Right renal pelvis (tissue), 4 donors: Measurements from ENCODE around the gene MYO9A. TPM values are rescaled to one million over a fixed set of nuclear protein-coding genes. Genes with fewer than 3 reads are reported as not detected.
"Not testable (repeated sequence)": the region's sequence is repeated elsewhere in the genome, so short reads cannot be mapped to it uniquely, and the experiment has no call there.

ENCODE experiments used
- DNase-seq, 4 donors: peaks; one replicate each; pipeline ENCODE4 v3.0.0-alpha.2; 2013; ENCODE audit warnings: low read depth in 4 of 4, low spot score in 3 of 4, missing footprints in 1 of 4
- polyA plus RNA-seq, 4 donors: library from polyadenylated mRNA; unstranded; fragments of 120-200 nt; gene quantifications; one replicate each; pipeline ENCODE4 v1.2.1, GENCODE V29; 2013; ENCODE audit not compliant: insufficient read length in 4 of 4

MYO9A gene
- polyA plus RNA-seq, 4 donors = 32.4 to 36.6 (median 33.4) TPM

DNA sequence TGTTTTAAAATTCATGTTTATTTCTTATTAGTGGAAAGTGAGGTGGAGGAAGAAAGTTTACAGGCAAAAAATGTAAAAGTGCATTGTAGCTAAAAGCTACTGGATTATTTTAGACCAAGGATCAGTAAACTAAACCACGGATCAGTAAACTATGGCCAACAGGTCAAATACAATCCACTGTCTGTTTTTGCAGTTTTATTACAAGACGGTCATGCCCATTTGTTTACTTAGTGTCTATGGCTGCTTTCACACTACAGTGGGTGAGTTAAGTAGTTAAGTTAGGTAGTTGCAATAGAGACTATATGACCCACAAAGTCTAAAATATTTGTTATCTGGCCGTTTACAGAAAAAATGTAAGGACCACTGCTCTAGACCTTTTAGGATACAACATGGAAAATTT lies 225.6 kb downstream of the MYO9A start:
- DNase-seq = no peak

DNA sequence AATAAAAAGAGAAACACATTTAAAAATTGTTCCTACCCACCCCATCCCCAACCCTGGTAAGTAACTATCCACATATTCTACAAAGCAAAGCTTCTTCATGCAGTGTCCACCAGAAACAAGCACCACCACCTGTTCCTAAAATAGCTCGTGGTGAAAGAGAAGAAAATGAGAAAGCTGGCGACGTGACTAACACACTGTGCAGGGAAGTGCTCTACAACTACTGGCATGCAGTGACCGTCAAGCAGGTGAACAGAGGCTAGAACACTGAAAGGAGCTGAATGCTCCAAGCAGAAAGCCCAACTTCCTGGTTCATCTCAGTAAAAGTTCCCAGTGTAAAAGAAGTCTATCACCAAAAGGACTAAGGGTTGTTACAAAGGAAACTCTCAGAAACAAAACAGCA lies 226.9 kb downstream of the MYO9A start:
- no peak for DNase-seq

DNA sequence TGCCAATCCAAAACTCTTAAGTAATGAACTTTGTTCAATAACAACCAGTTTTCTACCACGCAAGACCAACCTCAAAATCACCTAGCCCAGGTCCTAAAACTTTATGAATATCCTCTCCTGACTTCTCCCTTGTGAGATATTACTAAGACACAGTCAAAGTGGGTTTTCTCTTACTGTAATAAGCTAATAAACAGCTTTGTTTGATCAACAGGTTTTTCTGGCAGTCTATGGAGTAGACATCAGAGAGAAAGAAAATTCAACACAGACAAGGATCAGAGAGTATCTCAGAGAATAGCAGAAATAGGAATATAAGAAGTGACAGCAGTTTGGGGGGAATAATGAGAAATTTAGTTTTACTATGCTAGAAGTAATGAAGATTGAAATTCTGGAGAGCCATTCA lies 228.0 kb downstream of the MYO9A start:
- no peak for DNase-seq

DNA sequence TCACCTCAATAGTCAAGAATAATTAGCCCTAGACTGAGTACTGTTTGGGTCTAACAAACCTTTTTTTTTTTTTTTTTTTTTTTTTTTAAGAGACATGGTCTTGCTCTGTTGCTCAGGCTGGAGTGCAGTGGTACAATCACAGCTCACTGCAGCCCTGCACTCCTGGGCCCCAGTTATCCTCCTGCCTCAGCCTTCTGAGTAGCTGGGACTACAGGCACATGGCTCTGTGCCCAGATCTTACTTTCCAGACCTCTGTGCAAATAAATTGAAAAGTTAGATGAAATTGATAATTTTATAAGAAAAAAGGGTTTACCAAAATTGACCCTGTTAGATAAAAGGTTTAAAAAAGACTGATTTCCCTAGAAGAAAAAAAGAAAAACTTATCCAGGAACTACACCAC lies 228.6 kb downstream of the MYO9A start:
- no peak for DNase-seq

DNA sequence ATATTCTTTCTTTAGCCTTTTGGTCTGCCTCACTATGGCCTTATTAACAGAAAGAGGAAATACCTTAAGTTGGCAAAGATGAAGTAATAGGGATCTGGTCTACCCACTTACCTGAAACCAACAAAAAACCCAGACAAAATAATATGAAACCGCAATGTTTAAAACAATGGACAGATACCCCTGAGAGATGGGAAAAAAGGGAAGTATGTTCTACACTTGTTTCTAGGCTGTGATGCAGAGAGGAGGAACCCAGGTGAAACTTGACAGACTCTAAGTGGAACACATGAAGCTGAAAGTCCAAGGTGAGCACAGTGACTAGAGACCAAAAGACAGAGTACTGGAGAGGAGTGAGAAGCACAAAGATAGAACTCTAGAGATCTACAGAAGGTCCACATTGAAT lies 229.2 kb downstream of the MYO9A start:
- no peak for DNase-seq

DNA sequence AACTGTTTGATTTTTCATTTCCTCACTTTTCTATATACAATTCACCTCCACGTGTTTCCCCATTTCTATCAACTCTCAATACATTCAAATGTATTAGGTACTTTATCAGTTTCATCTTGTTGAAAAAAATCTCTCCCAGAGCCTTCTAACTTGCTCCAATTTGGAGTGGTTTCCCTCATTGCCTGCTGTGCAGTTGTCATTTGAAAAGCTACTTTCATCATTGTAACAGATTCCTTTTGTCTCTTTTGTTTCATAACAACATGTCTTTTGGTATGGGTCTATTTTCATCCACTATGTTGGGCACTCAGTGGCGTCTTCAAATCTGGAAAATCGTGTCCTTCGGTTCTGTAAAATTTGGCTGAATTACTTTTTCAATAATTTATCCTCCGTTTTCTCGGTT lies 232.6 kb downstream of the MYO9A start:
- DNase-seq = no peak

DNA sequence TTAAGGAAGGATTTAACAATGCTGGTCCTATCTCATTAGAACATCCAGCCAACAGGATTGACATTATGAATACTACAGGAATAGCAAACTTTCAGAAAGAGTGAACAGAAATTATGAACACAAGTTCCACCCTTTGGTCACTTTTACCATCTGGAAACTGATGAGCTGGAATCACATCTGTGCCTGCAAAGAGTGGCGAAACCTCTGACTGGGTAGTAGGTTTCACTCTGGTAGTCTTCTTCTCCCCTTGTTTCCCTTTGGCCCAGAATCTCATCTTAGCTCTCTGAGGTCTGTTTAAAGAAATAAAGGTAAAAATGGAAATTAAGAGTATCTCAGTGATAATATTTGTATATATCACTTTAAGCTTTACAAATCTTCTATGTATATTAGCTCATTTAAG lies 234.5 kb downstream of the MYO9A start:
- DNase-seq = no peak

DNA sequence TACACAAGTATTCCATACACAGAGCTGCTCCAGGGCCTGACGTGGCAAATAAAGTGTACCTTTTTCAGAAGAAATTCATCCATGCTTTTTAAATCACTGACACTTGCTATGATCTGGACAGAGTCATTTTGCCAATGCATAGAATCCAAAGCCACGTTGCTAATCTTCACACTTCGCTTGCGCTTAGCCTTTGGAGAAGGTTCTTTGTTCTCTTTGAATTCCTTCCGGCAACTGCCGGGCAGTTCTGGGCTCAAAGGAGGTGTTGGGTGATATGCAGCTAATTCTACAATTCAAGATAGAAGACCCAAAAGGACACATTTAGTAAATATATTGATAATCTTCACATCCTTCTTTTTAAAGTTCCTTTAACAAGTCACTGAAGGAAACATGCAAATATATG lies 237.7 kb downstream of the MYO9A start:
- DNase-seq = no peak

DNA sequence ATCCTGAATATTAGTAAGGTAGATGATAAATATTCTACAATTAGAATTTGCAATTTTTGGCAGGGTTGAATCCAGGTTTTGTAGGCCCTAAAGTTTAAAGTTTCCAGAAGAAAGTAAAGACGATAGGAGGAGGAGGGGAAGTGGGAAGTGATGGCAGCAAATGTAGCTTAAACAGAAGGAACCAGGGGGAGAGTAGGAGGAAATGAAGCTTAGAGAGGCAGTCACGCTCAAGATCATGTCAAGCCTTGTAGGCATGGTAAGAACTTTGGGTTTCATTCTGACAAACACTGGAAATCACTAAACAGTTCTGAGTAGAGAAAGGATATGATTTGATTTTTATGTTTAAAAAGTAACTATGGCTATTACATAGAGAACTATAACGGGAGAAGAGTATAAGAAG lies 243.7 kb downstream of the MYO9A start:
- no peak for DNase-seq

DNA sequence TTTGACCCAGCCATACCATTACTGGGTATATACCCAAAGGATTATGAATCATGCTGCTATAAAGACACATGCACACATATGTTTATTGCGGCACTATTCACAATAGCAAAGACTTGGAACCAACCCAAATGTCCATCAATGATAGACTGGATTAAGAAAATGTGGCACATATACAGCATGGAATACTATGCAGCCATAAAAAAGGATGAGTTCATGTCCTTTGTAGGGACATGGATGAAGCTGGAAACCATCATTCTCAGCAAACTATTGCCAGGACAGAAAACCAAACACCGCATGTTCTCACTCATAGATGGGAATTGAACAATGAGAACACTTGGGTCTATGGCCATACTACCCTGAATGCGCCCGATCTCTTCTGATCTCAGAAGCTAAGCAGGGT lies 259.7 kb downstream of the MYO9A start:
- not testable (repeated sequence) for DNase-seq

DNA sequence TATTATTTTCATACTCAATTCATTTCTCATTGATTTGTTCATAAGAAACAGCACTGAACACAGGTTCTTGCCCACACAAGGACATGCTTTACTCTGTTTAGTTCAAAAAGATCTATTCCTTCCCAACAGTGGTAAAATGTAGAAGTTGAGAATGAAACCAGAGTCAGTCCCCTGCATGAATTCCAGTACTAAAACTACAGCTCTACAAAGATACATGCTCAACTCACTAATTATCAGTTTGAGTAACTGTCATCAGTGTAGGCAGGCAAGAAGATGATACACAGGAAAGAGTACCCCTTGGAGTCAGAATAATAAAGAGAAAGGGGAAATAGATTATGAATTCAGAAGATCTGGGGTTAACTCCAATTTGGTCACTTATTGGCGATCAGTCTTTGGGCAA lies 264.4 kb downstream of the MYO9A start:
- DNase-seq = no peak

DNA sequence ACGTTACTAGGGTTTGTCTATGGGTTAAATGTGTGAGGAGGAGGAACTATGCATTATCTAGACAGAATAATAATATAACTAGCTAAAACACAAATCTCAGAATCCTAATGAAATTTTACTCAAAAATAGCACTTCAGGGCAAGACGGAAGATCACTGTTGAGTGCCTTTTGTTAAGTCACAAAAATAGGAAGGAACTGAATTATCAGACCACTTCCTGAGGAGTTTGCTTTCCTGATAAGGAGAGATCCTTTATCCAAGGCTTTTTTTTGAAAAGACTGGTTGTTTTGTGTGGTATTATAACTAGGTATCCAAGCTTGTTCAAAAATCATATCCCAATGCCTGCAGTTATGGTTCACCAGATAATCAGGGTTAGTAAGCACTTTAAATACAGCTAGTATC lies 273.0 kb downstream of the MYO9A start:
- DNase-seq = no peak

DNA sequence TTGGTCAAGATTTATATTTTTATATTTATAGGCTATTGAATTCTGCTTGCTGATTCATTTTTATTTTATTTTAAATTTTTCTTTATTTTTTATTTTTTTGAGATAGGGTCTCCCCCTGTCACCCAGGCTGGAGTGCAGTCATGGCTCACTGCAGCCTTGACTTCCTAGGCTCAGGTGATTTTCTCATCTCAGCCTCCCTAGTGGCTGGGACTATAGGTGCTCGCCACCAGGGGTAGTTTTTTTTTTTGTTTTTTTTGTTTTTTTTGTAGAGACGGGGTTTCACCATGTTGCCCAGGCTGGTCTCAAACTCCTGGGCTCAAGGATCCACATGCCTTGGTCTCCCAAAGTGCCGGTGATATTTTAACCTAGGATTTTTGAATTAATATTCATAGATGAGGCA lies 276.4 kb downstream of the MYO9A start:
- DNase-seq = no peak

DNA sequence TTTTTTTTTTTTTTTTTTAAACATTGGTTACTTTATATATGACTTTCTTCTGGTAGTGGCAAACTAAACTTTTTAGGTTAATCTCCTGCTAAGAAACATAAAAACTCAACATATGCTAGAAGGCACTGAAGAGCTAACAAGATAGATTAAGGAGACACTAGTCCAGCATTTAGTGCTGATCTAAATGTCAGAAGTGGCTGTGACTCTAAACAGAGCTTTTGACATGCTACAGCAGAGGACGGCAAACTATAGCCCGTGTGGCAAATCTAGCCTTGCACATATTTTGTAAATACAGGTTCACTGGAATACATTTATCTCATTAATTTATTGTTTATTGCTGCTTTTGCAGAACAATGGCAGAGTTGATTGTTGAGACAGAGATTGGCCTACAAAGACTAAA lies 287.0 kb downstream of the MYO9A start:
- DNase-seq = no peak

DNA sequence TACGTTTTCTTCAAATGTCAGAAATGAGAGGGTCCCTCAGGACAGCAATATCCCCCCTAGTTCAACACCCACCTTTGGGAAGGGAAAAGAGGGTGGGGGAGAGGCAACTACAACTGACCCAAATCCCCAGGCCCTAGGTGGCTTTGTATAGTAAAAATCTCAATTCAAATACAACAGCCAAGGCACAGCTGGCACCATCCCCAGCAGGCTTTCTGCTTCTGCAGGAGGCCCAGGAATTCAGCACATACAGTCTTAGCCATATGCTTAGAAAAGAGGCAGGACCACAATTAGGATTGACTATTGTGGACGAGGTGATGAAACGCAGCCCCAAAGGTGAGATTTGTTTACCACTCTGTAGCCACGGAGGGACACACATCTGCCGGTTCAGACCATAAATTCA lies 291.8 kb downstream of the MYO9A start:
- no peak for DNase-seq

DNA sequence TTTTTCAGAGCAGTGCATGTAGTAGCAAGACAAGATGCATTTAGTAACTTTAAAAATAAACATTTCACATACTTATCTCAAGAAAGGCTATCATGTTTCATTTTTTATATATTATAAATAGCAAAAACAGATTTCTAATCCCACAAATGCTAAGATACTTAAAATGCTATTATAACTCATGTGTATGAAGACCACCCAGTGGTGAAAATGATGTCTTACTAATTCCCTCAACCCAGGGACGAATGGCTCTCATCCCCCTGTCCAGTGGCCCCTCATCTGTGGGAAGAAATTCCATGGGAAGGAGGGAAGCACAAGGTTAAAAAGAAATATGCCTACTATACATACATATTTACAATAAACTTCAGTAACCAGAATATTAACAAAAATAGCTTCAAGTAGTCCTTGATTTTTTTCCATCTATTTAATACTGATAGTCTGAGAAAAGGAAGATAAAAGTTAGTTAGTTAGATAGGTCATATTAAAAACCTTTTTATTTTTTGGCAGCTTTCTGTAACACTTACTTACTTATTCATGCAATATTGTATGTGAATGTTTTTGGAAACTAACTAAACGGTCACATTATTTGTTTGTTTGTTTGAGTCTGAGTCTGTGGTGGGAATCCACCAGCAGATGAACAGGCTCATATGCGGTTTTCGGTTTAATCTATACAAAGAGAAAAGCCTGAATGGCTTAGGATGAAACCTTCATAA lies 292.8 kb downstream of the MYO9A start:
- DNase-seq = no peak

DNA sequence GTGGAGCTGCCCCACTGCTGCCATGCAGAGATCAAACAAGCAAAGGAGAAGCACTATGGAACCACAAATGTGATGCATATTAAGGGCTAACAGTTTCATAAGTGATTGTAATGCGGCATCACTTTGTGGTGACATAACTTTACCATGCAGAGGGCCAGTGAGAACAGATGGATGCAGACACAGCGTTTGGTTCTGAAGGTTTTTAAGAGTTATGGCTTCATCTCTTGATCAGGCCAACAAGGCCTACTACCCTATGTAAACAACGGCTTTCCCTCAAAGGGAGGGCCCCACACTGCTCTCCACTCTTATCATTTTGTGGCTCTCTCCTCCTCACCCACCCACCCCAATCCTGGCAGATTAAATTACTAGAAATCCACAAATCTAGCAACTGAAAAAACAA lies 294.1 kb downstream of the MYO9A start:
- no peak for DNase-seq

DNA sequence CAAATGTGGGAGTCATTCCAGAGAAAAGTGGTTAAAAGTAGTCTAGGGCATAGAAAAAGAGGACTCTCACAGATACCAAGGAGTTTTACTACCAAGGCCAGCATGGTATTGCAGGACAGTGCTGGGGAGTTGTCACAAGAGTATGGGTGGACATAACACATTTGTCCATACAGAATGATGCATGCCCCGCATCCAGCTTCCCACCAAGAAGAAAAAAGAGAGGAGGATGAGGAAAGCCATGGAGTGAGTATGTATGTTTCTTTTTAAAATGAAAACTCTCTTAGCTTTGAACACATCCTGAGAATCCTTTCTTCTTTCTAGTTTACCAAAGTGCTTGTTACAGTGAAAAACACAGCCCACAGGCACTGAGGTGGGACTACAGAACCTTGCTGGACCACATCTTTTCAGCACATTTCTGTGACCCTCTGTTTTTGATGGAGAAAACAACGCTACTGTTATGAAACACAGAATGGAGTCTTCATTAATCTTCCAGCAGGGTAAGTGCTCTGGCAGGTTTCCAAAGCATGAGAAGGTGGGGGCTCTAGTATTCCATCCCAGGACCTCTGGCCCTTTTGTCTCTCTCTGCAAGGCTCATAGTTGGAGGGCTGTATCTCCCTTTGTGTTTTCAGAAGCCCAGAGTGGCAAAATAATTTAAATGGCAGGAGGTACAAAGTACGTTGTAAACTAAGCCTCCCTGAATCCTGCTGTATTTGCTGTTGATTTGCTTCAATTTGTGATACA lies 294.9 kb downstream of the MYO9A start:
- no peak for DNase-seq

DNA sequence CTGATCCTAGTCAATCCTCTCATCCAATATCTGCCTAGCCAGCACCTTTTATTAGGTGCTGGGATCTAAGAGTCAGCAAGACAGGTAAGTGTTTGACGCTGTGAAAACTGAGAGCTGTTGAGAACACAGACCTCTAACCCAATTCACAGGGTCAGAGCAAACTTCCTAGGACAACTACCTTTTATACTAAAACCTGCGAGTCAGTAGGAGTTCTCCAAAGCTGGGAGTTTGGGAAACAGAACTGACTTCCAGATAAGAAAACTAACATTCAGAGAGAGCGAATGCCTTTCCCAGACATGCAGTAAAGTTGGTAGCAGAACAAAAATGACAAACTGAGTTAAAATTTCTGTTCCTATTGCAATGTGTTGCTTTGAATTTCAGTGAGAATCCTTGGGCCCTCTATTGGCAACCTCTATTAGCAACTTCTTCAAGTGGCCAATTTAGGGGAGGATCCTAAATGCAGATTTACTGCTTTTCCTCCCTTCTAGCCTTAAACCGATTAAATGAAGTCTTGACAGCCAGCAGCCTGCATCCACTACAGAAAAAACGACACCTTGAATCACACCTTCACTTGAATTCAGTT lies 296.3 kb downstream of the MYO9A start:
- DNase-seq = no peak

DNA sequence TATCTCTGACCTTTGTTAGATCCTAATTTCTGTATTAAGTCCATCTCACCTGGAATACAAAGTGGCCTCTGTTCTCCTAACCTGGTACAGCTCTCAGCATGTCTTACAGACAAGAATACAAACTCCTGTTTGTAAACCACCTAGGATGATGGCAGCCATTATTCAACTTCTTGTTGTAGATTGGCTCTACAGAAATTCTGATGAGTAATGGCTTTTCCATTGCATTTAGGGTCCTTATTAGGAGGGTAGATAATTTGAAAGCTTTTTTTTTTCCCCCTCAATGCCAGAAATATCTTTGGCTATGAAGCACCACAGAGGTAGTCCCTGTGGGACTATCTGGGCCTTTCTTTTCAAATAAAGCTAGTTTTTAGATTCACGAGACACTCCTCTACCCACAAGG lies 297.8 kb downstream of the MYO9A start:
- no peak for DNase-seq

DNA sequence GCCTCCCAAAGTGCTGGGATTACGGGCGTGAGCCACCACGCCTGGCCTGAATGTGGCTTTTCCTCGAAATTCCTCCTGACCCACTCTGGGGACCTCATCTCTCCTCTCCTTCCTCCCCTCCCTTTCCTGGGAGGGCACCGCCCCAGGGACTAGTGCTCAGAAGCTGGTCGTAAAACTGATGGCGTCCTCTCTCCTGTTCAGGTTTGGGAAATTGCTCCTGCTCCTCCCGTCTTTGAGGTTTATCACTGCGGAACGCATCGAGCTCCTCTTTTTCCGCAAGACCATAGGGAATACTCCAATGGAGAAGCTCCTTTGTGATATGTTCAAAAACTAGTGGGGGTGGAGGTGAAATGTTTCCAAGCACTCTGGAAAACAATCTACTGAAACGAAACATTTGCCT lies 300.6 kb downstream of the MYO9A start:
- DNase-seq = no peak

DNA sequence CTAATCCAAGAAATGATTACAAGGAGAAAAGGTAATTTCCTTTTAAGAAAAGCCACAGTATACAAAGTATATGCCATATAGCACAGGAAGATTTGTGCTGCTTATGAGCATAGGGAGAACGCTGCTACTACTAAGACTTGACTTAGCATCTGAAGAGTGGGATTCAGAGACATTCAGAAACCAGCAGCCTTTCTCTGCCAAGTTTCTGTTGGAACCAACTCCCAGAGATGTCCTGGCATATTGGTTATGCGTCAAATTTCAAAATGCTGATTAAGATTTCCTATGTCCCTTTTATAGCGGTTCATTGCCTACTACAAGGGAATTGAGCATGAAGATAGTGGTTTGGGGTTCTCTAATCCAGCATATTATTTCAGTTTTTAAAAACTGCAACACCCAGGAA lies 302.6 kb downstream of the MYO9A start:
- DNase-seq = no peak
